HG02623 (cell line): ENCODE measurements around the gene ZNF394.

Experiments
- ATAC-seq: cut with Tn5 transposase; IDR thresholded peaks from one replicate; pipeline ENCODE4 v1.9.1; 2021; ENCODE audit warnings: moderate library complexity; ENCODE audit not compliant: unreplicated experiment

Gene ZNF394

GRCh38 chr7:99453105-99453504, 47.0 kb downstream of the ZNF394 start:
- ATAC-seq: no peak

GRCh38 chr7:99452541-99452940, 47.5 kb downstream of the ZNF394 start:
- no peak for ATAC-seq

- ATAC-seq: no peak
These were observed 48.1 kb downstream of the ZNF394 start for GRCh38 chr7:99451936-99452335.

- ATAC-seq: no peak
These were observed 50.8 kb downstream of the ZNF394 start for GRCh38 chr7:99449326-99449725.

- no peak for ATAC-seq
These were observed 51.2 kb downstream of the ZNF394 start for GRCh38 chr7:99448855-99449254.

GRCh38 chr7:99447943-99448342, 52.1 kb downstream of the ZNF394 start:
- ATAC-seq: no peak

- no peak for ATAC-seq
These were observed 54.0 kb downstream of the ZNF394 start for GRCh38 chr7:99446096-99446495.
